GM12878 (cell line): ENCODE data around the gene GPC6. TPM values are rescaled to one million over a fixed set of nuclear protein-coding genes. Genes with fewer than 3 reads are reported as not detected.

Source experiments
- CEBPZ ChIP-seq: fragments of 150-350 bp; IDR thresholded peaks from 2 replicates; pipeline ENCODE4 v1.6.1; 2016; ENCODE audit warnings: low read depth, low read length
- CREB1 ChIP-seq: IDR thresholded peaks from 2 replicates; pipeline ENCODE4 v1.6.1; 2012; ENCODE audit warnings: low read depth, mild to moderate bottlenecking, inconsistent platforms
- DPF2 ChIP-seq: fragments of 450-650 bp; IDR thresholded peaks from 2 replicates; pipeline ENCODE4 v1.6.1; 2017; ENCODE audit warnings: mild to moderate bottlenecking
- FOS ChIP-seq: IDR thresholded peaks from 3 replicates; pipeline ENCODE4 v1.6.1; 2011; ENCODE audit warnings: borderline replicate concordance; ENCODE audit not compliant: insufficient read length; ENCODE audit errors: extremely low read depth
- HSF1 ChIP-seq: fragments of 150-350 bp; IDR thresholded peaks from 2 replicates; pipeline ENCODE4 v1.6.1; 2014; ENCODE audit warnings: mild to moderate bottlenecking, low read depth, low read length
- NFIC ChIP-seq: IDR thresholded peaks from 2 replicates; pipeline ENCODE4 v1.6.1; 2012; ENCODE audit warnings: low read depth, mild to moderate bottlenecking, inconsistent platforms, low read length, moderate library complexity
- NFYB ChIP-seq: IDR thresholded peaks from 2 replicates; pipeline ENCODE4 v1.6.1; 2011; ENCODE audit warnings: low read depth, mild to moderate bottlenecking, low read length, improper control_type of control experiment, moderate library complexity; ENCODE audit not compliant: insufficient read depth
- SUZ12 ChIP-seq: fragments of 200-600 bp; sonication (generic); IDR thresholded peaks from one replicate; pipeline ENCODE4 v1.6.1; 2018; ENCODE audit warnings: antibody characterized with exemption, mild to moderate bottlenecking; ENCODE audit not compliant: unreplicated experiment
- YY1 ChIP-seq: IDR thresholded peaks from 2 replicates; pipeline ENCODE4 v1.6.1; 2011; ENCODE audit warnings: low read depth, mild to moderate bottlenecking, low read length
- ZBED1 ChIP-seq: IDR thresholded peaks from 2 replicates; pipeline ENCODE4 v1.6.1; 2016; ENCODE audit warnings: borderline replicate concordance
- ZBTB4 ChIP-seq: fragments of 450-650 bp; formaldehyde crosslinking; IDR thresholded peaks from 2 replicates; pipeline ENCODE4 v1.4.0; 2022; ENCODE audit warnings: mild to moderate bottlenecking, moderate library complexity
- ZNF687 ChIP-seq: fragments of 450-650 bp; IDR thresholded peaks from 2 replicates; pipeline ENCODE4 v1.6.1; 2017; ENCODE audit warnings: mild to moderate bottlenecking, moderate library complexity
- polyA plus RNA-seq, 11 experiments: library from polyadenylated mRNA; depleted of rRNA in 4 of 11; unstranded in 6 of 11; stranded (reverse) in 5 of 11; fragments of >200 nt; fragmentation: Nextera tagmentation in 4 of 11; fragmentation: Illumina TruSeq in 1 of 11; extraction: Ambion mirVana in 4 of 11; extraction: Trizol in 1 of 11; gene quantifications; 1 replicate in 1 of 11; 2 replicates in 10 of 11; pipeline versions ENCODE4 v1.2.1 to v1.2.3, GENCODE V29; 2011 to 2016; ENCODE audit warnings: inconsistent platforms in 2 of 11, missing spikeins in 2 of 11, low read depth in 1 of 11
- total RNA-seq, 4 experiments: library from RNA; depleted of rRNA in 3 of 4; stranded (reverse); fragments of >200 nt in 3 of 4; fragmentation: Illumina TruSeq in 1 of 4; extraction: Trizol in 1 of 4; gene quantifications; 2 replicates each; pipeline versions ENCODE4 v1.2.1 to v1.2.3, GENCODE V29; 2013 to 2021

The GPC6 gene
- total and polyA plus RNA-seq, 10 of the 15 experiments (the other 5 are each of a cell fraction or from before 2014, with no cell fraction given): 0.03 to 0.04 (median 0.03) TPM; not detected in 7

- TF ChIP-seq ZNF687 (no peak), SUZ12 (no peak), YY1 (no peak), NFIC (no peak), HSF1 (no peak), CREB1 (no peak), CEBPZ (no peak), ZBTB4 (CRISPR knock-in tag) (no peak), NFYB (no peak), ZBED1 (no peak), DPF2 (no peak), FOS (no peak)
Measured at GRCh38 chr13:93637852-93638251, 411.2 kb downstream of the GPC6 start (continued).
